OCI-LY7 (cell line): ENCODE data around the gene SPG7. TPM values are rescaled to one million over a fixed set of nuclear protein-coding genes. Genes with fewer than 3 reads are reported as not detected.

Source experiments
- BruUV-seq: library from RNA; stranded (reverse); fragments of 400-500 nt; replicated peaks from 2 replicates; lab custom pipeline; 2021; lab: Mats Ljungman, UMichigan
- CTCF ChIA-PET: fragments of 300-600 bp; sonication (Branson Sonifier 250); formaldehyde crosslinking; loops from one replicate; lab custom pipeline; 2022; ENCODE audit warnings: antibody characterized with exemption; ENCODE audit not compliant: unreplicated experiment; lab: Charles Lee
- POLR2A ChIA-PET: fragments of 300-600 bp; sonication (Branson Sonifier 250); formaldehyde crosslinking; loops from one replicate; lab custom pipeline; 2022; ENCODE audit warnings: antibody characterized with exemption; lab: Charles Lee
- DNase-seq: peaks from one replicate; pipeline ENCODE4 v3.0.0-alpha.2; 2015; ENCODE audit warnings: low spot score
- H2AFZ ChIP-seq: fragments of 200-600 bp; sonication (generic), shearing (Covaris generic); 2 replicates; pipeline ENCODE4 v1.6.1; 2014; ENCODE audit warnings: mild to moderate bottlenecking, antibody characterized with exemption, low read length, moderate library complexity
- H3K27ac ChIP-seq: fragments of 200-600 bp; sonication (generic); 2 replicates; pipeline ENCODE4 v1.5.1; 2014; ENCODE audit warnings: mixed run types, low read depth, mild to moderate bottlenecking, moderate library complexity, low read length, inconsistent platforms; ENCODE audit not compliant: poor library complexity, severe bottlenecking
- H3K36me3 ChIP-seq: fragments of 200-600 bp; sonication (generic); 2 replicates; pipeline ENCODE4 v1.6.1; 2014; ENCODE audit warnings: mild to moderate bottlenecking, antibody characterized with exemption, low read length, moderate library complexity, mixed read lengths; ENCODE audit not compliant: insufficient read depth
- H3K4me1 ChIP-seq: fragments of 200-600 bp; sonication (generic); 2 replicates; pipeline ENCODE4 v1.5.1; 2014; ENCODE audit warnings: mild to moderate bottlenecking, low read length; ENCODE audit not compliant: insufficient read depth, poor library complexity, severe bottlenecking
- H3K4me2 ChIP-seq: fragments of 200-600 bp; sonication (generic); 2 replicates; pipeline ENCODE4 v1.6.1; 2014; ENCODE audit warnings: mild to moderate bottlenecking, low read length
- H3K4me3 ChIP-seq: fragments of 200-600 bp; sonication (generic); 2 replicates; pipeline ENCODE4 v1.5.1; 2014; ENCODE audit warnings: mild to moderate bottlenecking, low read depth, low read length; ENCODE audit not compliant: poor library complexity, severe bottlenecking
- H3K79me2 ChIP-seq: fragments of 200-600 bp; sonication (generic); 2 replicates; pipeline ENCODE4 v1.6.1; 2016; ENCODE audit warnings: low read depth, mild to moderate bottlenecking, low read length, moderate library complexity, mixed read lengths; ENCODE audit not compliant: insufficient read depth
- H3K9me2 ChIP-seq: fragments of 200-600 bp; sonication (generic); 2 replicates; pipeline ENCODE4 v1.6.1; 2016; ENCODE audit warnings: mild to moderate bottlenecking, low read length, mixed read lengths; ENCODE audit not compliant: insufficient read depth
- H3K9me3 ChIP-seq: fragments of 200-600 bp; sonication (generic); 2 replicates; pipeline ENCODE4 v1.6.1; 2014; ENCODE audit warnings: mild to moderate bottlenecking, mixed run types, low read length, mixed read lengths
- H4K20me1 ChIP-seq: fragments of 200-600 bp; sonication (generic); 2 replicates; pipeline ENCODE4 v1.6.1; 2014; ENCODE audit warnings: mild to moderate bottlenecking, antibody characterized with exemption, low read length, moderate library complexity, mixed read lengths; ENCODE audit not compliant: insufficient read depth
- CTCF ChIP-seq: fragments of 200-600 bp; sonication (generic); conservative IDR thresholded peaks from 2 replicates; pipeline ENCODE4 v1.5.1; 2014; ENCODE audit warnings: mild to moderate bottlenecking, antibody characterized with exemption, low read length, moderate library complexity, mixed read lengths
- EZH2phosphoT487 ChIP-seq: fragments of 200-600 bp; sonication (generic); IDR thresholded peaks from 2 replicates; pipeline ENCODE4 v1.6.1; 2018; ENCODE audit warnings: low read depth, borderline replicate concordance, mild to moderate bottlenecking, mixed run types, antibody characterized with exemption, low read length, moderate library complexity, mixed read lengths
- intact Hi-C: fragments of 100-400 bp; cut with micrococcal nuclease; formaldehyde crosslinking; loops from one replicate; pipeline ENCODE4 v1.10.0; 2022; ENCODE audit not compliant: unreplicated experiment
- total RNA-seq, 2 experiments: library from RNA; depleted of rRNA in 1 of 2; stranded (reverse); fragments of >200 nt in 1 of 2; shearing (Covaris generic) in 1 of 2; gene quantifications; 2 replicates each; pipeline ENCODE4 v1.2.3, GENCODE V29; 2014 to 2022

SPG7 gene
- total RNA-seq, 2 experiments from 2014 or later: 92.7 to 121 TPM

GRCh38 chr16:89583895-89584644 is 75.9 kb downstream of the SPG7 start:
- TF ChIP-seq CTCF: no peak
- TF ChIP-seq EZH2phosphoT487: no peak
- POLR2A ChIA-PET: no interaction called here
- DNase-seq: no peak
- Histone ChIP-seq H4K20me1 (no peaks in the 10 kb centered on the region), H3K4me2 (no peak overlapping the region), H3K36me3 (no peaks in the 10 kb centered on the region), H3K9me2 (no peaks in the 10 kb centered on the region), H3K27ac (no peak overlapping the region), H3K4me3 (no peak overlapping the region), H3K9me3 (0 out of 2 replicates have a peak, but pooled peaks cover 3% of the 10 kb centered on the region), H3K79me2 (no peaks in the 10 kb centered on the region), H3K4me1 (no peaks in the 10 kb centered on the region), H2AFZ (no peak overlapping the region)
- CTCF ChIA-PET: no interaction called here
- intact Hi-C loops: no loop called here
- no TSS peak for BruUV-seq

- Histone ChIP-seq H3K9me3 (0 out of 2 replicates have a peak, but pooled peaks cover 3% of the 10 kb centered on the region), H3K27ac (no peak overlapping the region), H3K4me3 (no peak overlapping the region), H3K4me2 (no peak overlapping the region), H3K9me2 (no peaks in the 10 kb centered on the region), H4K20me1 (no peaks in the 10 kb centered on the region), H3K79me2 (no peaks in the 10 kb centered on the region), H2AFZ (no peak overlapping the region), H3K4me1 (no peaks in the 10 kb centered on the region), H3K36me3 (no peaks in the 10 kb centered on the region)
- no peak for DNase-seq
- intact Hi-C loops: no loop called here
- POLR2A ChIA-PET: no interaction called here
- CTCF ChIA-PET: no interaction called here
- TF ChIP-seq EZH2phosphoT487: no peak
- no peak for TF ChIP-seq CTCF
- BruUV-seq: no TSS peak
These were observed 76.8 kb downstream of the SPG7 start for GRCh38 chr16:89584768-89585549.

- 0 out of 2 replicates have a peak, but pooled peaks cover 3% of the 10 kb centered on the region for H3K9me3 ChIP-seq
- H4K20me1 ChIP-seq: no peaks in the 10 kb centered on the region
- no TSS peak for BruUV-seq
- DNase-seq: no peak
- no peaks in the 10 kb centered on the region for H3K9me2 ChIP-seq
- H3K36me3 ChIP-seq: no peaks in the 10 kb centered on the region
- intact Hi-C loops: no loop called here
- no peak overlapping the region for H3K27ac ChIP-seq
- no peak overlapping the region for H3K4me2 ChIP-seq
- no peaks in the 10 kb centered on the region for H3K4me1 ChIP-seq
- no peak overlapping the region for H2AFZ ChIP-seq
- no peak overlapping the region for H3K4me3 ChIP-seq
- no peak for TF ChIP-seq CTCF
- no peak for TF ChIP-seq EZH2phosphoT487
- no peaks in the 10 kb centered on the region for H3K79me2 ChIP-seq
- POLR2A ChIA-PET: no interaction called here
- CTCF ChIA-PET: no interaction called here
These were observed 78.0 kb downstream of the SPG7 start for GRCh38 chr16:89586218-89586617.
